ENCODE data around the gene RGS16. TPM values are rescaled to one million over a fixed set of nuclear protein-coding genes. Genes with fewer than 3 reads are reported as not detected.

The RGS16 gene
- total and polyA plus RNA-seq, 2 of the 13 experiments (the other 11 are each of a cell fraction or from before 2014, with no cell fraction given), result not detected

DNA sequence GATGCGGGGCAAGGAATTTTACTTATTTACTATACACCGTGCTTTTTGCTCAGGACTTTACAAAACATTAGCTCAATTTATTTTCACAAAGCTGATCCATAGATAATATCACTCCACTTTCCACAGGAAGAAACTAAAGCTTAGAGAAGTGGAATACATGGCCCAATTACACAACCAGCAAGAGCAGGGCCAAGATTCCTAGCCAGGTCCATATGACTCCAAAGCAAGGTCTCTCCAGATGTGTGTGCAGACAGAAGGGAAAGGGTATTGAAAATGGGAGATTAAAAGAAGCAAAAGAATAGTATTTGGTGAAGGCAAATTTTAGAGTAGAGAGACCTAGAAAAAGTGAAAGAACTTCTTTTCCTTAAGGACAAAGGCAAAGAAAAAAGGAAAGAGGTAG, 49.8 kb upstream of the RGS16 start:
- Histone ChIP-seq H2AFZ (ENCODE audit: low read length) (no peak overlapping the region), H3K27ac (ENCODE audit: extremely low read length, insufficient read depth, low read length) (no peak overlapping the region), H3K4me3 (replicated peaks in 1 of 3; ENCODE audit: insufficient read depth in 1 of 3, low read depth in 2 of 3, low read length in 3 of 3) (no peak overlapping the region), H4K20me1 (ENCODE audit: insufficient read depth, low read length) (no peaks in the 10 kb centered on the region), H3K79me2 (ENCODE audit: insufficient read depth, low read length) (no peaks in the 10 kb centered on the region), H3K4me2 (ENCODE audit: low read depth, low read length) (no peak overlapping the region), H3K27me3 (ENCODE audit: control insufficient read depth in 1 of 2, insufficient read depth in 2 of 2, low read length in 2 of 2) (peaks cover 0 to 3% of the 10 kb centered on the region in 2 experiments; a peak in 1 of 5 replicates), H3K9me3 (ENCODE audit: low read length) (no peaks in the 10 kb centered on the region), H3K4me1 (ENCODE audit: insufficient read depth, low read length) (no peaks in the 10 kb centered on the region), H3K36me3 (replicated peaks in 1 of 2; ENCODE audit: control insufficient read depth in 1 of 2, insufficient read depth in 2 of 2, low read length in 2 of 2) (no peaks in the 10 kb centered on the region), H3K9ac (ENCODE audit: insufficient read depth, low read depth, low read length) (no peak overlapping the region)
- DNase-seq (ENCODE audit: low spot score) (no peak), ATAC-seq (no peak), FAIRE-seq (no peak)
- POLR2A ChIA-PET, result no interaction called here
- in situ Hi-C loops (cut with HindIII; ENCODE audit: extremely low pct_ligation_motif_present, low pct_unique_long_range_greater_than_20kb) (no loop called here), intact Hi-C loops (cut with micrococcal nuclease; ENCODE audit: unreplicated experiment) (no loop called here)
- WGBS (ENCODE audit: low lambda C conversion rate), result 47% methylated on average over 2 of the region's 2 CpGs
- BruUV-seq (replicated peaks), result no TSS peak
- CTCF ChIA-PET (ENCODE audit: low intra/inter-chr PET ratio, low total read pairs), result no interaction called here
- no peak for TF ChIP-seq U2AF2 (IDR thresholded peaks at IDR 0.05; ENCODE audit: low read depth, low read length)
- TF ChIP-seq ZSCAN31 (CRISPR knock-in tag; IDR thresholded peaks at IDR 0.05; ENCODE audit: low read depth), result no peak
- TF ChIP-seq, protein P1, sequence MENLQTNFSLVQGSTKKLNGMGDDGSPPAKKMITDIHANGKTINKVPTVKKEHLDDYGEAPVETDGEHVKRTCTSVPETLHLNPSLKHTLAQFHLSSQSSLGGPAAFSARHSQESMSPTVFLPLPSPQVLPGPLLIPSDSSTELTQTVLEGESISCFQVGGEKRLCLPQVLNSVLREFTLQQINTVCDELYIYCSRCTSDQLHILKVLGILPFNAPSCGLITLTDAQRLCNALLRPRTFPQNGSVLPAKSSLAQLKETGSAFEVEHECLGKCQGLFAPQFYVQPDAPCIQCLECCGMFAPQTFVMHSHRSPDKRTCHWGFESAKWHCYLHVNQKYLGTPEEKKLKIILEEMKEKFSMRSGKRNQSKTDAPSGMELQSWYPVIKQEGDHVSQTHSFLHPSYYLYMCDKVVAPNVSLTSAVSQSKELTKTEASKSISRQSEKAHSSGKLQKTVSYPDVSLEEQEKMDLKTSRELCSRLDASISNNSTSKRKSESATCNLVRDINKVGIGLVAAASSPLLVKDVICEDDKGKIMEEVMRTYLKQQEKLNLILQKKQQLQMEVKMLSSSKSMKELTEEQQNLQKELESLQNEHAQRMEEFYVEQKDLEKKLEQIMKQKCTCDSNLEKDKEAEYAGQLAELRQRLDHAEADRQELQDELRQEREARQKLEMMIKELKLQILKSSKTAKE (CRISPR knock-in tag; IDR thresholded peaks at IDR 0.05; ENCODE audit: borderline replicate concordance), result no peak
- TF ChIP-seq, protein P2, sequence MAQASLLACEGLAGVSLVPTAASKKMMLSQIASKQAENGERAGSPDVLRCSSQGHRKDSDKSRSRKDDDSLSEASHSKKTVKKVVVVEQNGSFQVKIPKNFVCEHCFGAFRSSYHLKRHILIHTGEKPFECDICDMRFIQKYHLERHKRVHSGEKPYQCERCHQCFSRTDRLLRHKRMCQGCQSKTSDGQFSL (CRISPR knock-in tag; IDR thresholded peaks at IDR 0.05), result no peak
- TF ChIP-seq, protein P3, sequence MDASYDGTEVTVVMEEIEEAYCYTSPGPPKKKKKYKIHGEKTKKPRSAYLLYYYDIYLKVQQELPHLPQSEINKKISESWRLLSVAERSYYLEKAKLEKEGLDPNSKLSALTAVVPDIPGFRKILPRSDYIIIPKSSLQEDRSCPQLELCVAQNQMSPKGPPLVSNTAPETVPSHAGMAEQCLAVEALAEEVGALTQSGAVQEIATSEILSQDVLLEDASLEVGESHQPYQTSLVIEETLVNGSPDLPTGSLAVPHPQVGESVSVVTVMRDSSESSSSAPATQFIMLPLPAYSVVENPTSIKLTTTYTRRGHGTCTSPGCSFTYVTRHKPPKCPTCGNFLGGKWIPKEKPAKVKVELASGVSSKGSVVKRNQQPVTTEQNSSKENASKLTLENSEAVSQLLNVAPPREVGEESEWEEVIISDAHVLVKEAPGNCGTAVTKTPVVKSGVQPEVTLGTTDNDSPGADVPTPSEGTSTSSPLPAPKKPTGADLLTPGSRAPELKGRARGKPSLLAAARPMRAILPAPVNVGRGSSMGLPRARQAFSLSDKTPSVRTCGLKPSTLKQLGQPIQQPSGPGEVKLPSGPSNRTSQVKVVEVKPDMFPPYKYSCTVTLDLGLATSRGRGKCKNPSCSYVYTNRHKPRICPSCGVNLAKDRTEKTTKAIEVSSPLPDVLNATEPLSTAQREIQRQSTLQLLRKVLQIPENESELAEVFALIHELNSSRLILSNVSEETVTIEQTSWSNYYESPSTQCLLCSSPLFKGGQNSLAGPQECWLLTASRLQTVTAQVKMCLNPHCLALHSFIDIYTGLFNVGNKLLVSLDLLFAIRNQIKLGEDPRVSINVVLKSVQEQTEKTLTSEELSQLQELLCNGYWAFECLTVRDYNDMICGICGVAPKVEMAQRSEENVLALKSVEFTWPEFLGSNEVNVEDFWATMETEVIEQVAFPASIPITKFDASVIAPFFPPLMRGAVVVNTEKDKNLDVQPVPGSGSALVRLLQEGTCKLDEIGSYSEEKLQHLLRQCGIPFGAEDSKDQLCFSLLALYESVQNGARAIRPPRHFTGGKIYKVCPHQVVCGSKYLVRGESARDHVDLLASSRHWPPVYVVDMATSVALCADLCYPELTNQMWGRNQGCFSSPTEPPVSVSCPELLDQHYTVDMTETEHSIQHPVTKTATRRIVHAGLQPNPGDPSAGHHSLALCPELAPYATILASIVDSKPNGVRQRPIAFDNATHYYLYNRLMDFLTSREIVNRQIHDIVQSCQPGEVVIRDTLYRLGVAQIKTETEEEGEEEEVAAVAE (CRISPR knock-in tag; IDR thresholded peaks at IDR 0.05; ENCODE audit: borderline replicate concordance), result no peak
- TF ChIP-seq KDM2A (CRISPR knock-in tag; IDR thresholded peaks at IDR 0.05; ENCODE audit: borderline replicate concordance, low read depth), result no peak
- TF ChIP-seq, protein P4, sequence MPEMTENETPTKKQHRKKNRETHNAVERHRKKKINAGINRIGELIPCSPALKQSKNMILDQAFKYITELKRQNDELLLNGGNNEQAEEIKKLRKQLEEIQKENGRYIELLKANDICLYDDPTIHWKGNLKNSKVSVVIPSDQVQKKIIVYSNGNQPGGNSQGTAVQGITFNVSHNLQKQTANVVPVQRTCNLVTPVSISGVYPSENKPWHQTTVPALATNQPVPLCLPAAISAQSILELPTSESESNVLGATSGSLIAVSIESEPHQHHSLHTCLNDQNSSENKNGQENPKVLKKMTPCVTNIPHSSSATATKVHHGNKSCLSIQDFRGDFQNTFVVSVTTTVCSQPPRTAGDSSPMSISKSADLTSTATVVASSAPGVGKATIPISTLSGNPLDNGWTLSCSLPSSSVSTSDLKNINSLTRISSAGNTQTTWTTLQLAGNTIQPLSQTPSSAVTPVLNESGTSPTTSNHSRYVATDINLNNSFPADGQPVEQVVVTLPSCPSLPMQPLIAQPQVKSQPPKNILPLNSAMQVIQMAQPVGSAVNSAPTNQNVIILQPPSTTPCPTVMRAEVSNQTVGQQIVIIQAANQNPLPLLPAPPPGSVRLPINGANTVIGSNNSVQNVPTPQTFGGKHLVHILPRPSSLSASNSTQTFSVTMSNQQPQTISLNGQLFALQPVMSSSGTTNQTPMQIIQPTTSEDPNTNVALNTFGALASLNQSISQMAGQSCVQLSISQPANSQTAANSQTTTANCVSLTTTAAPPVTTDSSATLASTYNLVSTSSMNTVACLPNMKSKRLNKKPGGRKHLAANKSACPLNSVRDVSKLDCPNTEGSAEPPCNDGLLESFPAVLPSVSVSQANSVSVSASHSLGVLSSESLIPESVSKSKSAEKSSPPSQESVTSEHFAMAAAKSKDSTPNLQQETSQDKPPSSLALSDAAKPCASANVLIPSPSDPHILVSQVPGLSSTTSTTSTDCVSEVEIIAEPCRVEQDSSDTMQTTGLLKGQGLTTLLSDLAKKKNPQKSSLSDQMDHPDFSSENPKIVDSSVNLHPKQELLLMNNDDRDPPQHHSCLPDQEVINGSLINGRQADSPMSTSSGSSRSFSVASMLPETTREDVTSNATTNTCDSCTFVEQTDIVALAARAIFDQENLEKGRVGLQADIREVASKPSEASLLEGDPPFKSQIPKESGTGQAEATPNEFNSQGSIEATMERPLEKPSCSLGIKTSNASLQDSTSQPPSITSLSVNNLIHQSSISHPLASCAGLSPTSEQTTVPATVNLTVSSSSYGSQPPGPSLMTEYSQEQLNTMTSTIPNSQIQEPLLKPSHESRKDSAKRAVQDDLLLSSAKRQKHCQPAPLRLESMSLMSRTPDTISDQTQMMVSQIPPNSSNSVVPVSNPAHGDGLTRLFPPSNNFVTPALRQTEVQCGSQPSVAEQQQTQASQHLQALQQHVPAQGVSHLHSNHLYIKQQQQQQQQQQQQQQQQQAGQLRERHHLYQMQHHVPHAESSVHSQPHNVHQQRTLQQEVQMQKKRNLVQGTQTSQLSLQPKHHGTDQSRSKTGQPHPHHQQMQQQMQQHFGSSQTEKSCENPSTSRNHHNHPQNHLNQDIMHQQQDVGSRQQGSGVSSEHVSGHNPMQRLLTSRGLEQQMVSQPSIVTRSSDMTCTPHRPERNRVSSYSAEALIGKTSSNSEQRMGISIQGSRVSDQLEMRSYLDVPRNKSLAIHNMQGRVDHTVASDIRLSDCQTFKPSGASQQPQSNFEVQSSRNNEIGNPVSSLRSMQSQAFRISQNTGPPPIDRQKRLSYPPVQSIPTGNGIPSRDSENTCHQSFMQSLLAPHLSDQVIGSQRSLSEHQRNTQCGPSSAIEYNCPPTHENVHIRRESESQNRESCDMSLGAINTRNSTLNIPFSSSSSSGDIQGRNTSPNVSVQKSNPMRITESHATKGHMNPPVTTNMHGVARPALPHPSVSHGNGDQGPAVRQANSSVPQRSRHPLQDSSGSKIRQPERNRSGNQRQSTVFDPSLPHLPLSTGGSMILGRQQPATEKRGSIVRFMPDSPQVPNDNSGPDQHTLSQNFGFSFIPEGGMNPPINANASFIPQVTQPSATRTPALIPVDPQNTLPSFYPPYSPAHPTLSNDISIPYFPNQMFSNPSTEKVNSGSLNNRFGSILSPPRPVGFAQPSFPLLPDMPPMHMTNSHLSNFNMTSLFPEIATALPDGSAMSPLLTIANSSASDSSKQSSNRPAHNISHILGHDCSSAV (CRISPR knock-in tag; IDR thresholded peaks at IDR 0.05; ENCODE audit: borderline replicate concordance), result no peak
